NCI-H345 (cell line): ENCODE results near the gene SENP5.
A peak's percentile ranks its signal among the peaks of the same experiment; 100 is the strongest.

Experiments used
- DNase-seq: peaks from one replicate; lab custom pipeline; 2025; lab: John Stamatoyannopoulos, UW

Gene SENP5

DNA sequence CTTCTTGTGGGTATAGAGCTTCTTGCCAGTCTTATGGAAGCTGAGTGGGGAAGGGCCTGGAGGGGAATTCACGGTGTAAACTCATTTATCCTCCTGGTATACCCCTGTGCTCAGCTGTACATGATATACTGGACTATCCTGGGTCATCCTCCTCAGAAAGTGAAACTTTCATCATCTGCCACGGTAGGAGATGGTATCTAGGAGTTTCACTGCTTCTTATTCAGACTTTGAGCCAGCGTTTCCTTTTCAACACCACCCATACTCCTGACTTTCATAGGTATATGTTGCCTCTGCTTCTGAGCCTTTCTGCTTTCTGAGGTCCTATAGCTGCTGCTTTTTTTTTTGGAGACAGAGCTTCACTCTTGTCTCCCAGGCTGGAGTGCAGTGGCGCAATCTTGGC, 15.6 kb downstream of the SENP5 start:
- DNase-seq = no peak

DNA sequence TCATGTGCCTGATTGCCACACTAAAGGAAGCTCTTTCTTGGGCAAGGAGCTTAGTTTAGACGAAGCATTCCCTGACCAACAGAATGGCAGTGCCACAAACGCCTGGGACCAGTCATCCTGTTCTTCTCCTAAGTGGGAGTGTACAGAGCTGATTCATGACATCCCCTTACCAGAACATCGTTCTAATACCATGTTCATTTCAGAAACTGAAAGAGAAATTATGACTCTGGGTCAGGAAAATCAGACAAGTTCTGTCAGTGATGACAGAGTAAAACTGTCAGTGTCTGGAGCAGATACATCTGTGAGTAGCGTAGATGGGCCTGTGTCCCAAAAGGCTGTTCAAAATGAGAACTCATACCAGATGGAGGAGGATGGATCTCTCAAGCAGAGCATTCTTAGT, 18.4 kb downstream of the SENP5 start:
- no peak for DNase-seq

DNA sequence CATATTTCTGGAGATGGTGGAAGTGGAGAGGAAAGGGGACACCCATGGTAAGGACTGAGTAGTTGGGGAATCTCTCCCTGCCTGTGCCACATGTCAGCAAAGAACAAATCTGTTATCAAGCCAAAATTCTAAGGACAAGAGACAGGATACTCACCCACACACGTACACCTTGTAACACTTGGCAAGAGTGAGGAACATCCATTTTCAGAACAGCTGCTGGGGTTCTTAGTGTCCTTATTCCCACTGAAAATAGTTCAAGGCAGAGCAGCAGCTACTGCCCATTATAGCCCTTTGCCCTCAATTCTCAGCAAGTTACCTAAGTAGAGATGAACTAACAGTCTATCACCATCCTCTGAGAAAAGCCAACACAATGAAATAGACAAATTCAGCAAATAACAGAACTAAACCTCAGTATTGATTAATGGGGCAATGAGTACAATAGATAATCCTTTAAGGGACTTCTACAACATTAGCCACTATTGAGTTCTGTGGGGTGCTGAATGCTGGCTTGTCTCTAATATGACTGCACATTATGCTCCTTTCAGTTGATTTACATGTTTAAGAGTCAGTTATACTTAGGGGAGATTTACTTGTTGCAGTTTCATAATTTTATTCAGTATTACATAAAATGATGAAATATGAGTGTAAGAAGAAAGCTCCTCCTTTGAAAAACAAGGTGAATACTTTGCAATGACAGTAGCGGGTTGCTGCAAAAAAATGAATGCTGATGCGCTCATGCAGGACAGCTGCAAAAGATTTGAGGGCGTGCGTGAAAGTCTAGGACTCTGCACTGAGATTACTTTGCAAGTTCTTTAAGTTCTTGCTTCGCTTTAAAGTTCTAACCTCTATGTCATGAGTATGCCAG, 22.4 kb downstream of the SENP5 start:
- DNase-seq = no peak

DNA sequence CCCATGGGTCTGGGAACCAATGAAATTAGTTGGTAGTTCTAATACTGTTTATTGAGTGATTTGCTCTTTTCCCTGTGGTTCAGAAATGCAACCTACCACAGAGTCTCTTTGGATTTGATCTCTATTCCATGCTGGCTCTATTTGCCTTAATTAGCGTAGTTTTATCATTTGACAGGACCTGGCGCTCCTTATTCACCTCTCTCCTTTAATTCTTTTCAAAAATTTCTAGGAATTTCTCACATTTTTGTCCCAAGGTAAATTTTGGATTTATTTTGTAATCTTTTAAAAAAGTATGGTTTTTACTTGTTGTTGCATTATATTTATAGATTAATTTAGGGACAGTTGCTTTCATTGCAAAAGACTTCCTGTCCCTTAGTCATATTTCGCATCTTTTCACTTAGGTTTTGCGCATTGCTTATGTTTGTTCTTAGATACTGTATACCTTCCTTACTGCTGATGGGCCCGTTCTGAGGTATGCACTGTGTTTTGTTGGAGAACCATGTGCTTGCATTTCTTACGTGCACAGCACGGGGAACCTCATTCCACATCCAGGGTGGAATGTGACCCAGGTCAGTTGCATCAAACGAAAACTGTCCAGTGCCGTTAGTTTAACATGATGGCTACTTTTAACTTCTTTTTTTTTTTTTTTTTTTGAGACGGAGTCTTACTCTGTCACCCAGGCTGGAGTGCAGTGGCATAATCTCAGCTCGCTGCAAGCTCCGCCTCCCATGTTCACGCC, 27.0 kb downstream of the SENP5 start:
- DNase-seq = no peak

DNA sequence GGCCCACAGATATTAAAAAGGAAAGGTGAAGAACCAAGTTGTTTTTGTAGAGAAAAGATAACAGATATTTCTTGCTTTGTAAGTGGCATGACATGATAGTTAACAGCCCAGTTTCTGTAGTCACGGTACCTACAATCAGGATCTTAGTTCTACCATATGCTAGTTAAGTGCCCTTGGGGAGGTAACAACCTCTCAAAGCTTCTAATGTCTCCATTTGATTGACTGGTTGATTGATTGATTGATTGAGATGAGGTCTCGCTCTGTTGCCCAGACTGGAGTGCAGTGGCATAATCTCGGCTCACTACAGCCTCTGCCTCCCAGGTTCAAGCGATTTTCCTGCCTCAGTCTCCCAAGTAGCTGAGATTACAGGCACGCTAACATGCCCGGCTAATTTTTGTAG, 28.5 kb downstream of the SENP5 start:
- no peak for DNase-seq

DNA sequence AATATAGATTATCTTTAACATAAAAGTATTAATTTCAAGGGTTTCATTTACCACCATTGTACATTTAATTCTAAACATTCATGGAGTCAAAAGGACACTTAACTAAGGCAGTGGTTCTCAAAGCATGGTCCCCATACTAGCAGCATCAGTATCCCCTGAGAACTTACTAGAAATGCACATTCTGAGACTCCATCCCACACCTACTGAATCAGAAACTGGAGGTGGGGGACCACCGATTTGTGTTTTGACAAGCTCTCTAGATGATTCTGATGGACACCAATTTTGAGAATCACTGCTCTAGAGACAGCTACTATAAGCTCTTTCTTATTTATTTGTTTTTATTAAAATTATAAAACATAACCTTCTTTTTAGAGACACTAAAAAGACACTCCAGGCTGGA, 34.0 kb downstream of the SENP5 start:
- no peak for DNase-seq

DNA sequence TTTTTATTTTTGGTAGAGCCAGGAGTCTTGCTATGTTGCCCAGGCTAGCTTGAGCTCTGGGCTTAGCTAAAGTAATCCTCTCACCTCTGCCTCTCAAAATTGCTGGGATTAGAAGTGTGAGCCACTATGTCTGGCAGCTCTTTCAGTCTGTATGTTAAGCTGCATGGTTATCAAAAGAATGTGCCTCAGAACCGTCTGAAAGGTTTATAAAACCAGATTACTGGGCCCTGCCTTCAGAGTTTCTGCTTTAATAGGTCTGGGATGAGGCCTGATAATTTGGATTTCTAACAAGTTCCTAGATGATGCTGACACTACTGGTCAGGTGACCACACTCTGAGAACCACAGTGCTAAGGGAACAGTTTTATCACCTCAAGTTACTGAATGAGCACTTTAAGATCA, 34.6 kb downstream of the SENP5 start:
- no peak for DNase-seq

DNA sequence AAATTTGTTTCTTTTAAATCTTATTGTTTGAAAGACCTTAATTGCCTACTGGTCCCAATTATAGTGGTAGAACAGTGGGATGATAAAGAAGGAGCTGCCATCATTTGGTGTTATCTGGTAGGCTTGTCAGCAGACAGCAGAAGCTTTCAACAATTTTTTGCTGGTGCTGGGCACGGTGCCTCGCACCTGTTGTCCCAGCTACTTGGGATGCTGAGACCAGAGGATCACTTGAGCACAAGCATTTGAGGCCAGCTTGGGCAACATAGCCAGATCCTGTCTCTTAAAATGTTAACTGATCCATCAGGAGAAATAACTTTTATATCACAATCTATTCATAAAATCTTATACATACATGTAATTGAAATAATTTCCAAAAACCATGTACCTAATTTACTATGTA, 36.0 kb downstream of the SENP5 start:
- no peak for DNase-seq

DNA sequence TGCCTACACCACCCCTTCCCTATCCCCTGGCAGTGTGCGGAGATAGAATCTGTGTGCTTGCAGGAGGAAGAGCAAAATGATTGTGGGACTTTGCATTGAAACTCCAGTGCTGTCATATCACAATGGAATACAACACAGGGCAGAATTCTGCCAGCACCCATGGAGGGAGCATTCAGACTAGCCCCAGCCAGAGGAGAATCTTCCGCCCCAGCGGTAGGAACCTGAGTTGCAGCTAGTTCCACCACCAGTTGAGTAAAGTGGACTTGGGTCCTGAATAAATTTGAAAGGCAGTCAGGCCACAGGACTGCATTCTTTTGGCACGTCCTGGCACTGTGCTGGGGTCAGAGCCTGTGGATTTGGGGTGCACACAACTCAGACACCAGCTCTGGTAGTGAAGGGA, 47.1 kb downstream of the SENP5 start:
- no peak for DNase-seq

DNA sequence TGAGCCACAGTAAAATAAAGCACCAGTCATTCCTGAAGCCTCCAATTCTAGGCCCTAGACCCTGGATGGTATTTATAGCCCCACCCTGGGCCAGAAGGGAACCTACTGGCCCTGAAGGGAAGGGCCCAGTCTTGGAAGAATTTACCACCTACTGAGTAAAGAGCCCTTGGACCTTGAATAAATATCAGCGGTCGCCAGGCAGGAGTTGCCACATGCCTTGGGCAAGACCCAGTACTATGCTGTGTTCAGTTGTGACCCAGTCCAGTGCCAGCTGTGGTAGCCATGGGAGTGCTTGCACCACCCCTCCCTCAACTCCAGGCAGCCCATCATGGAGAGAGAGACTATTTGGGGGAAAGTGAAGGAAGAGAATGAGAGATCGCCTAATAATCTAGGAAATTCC, 47.7 kb downstream of the SENP5 start:
- no peak for DNase-seq

DNA sequence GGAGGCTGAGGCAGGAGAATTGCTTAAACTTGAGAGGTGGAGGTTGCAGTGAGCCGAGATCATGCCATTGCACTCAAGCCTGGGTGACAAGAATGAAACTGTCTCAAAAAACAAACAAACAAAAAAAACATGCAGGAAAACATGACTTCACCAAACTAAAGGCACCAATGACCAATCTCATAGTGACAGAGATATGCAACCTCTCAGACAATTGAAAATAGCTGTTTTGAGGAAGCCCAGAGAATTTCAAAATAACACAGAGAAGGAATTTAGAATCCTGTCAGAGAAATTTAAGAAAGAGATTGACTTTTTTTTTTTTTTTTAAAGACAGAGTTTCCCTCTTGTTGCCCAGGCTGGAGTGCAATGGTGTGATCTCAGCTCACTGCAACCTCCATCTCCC, 48.5 kb downstream of the SENP5 start:
- DNase-seq = no peak

DNA sequence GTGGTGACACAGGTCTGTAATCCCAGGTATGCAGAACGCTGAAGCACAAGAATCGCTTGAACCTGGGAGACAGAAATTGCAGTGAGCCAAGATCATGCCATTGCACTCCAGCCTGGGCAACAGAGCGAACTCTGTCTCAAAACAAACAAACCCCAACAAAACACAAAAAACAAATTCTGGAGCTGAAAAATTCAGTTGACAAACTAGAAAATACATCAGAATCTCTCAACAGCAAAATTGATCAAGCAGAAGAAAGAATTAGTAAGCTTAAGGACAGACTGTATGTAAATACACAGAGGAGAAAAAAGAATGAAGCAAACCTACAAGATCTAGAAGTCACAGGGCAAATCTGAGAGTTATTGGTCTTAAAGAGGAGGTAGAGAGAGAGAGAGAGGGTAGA, 49.3 kb downstream of the SENP5 start:
- DNase-seq = no peak

DNA sequence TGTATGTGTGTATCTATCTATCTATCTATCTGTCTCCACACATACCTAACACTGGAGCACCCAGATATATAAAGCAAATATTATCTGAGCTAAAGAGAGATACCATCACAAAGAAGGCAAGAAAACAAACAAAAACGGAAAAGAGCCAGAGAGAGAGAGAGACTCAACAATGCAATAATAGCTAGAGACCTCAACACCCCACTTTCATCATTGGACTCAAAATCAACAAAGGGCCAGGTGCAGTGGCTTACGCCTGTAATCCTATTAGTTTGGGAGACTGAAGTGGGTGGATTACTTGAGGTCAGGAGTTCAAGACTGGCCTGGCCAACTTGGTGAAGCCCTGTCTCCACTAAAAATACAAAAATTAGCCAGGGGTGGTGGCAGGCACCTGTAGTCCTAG, 51.2 kb downstream of the SENP5 start:
- no peak for DNase-seq

DNA sequence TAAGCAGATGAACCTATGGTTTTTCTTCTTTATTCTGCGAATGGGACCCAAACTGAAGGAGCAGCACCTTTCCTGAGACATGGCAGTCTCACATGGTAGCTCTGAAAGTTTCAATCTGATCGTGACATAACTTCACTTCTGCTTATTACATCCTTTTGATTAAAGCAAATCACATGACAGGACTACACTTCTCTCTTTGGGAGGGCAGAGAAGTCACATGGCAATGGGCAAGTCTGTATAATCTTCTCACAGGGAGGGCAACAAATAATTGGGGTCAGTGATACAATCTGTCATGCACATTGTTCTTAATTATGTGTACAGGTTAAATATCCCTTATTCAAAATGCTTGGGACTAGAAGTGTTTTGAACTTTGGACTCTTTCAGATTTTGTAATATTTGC, 53.0 kb downstream of the SENP5 start:
- DNase-seq = no peak

DNA sequence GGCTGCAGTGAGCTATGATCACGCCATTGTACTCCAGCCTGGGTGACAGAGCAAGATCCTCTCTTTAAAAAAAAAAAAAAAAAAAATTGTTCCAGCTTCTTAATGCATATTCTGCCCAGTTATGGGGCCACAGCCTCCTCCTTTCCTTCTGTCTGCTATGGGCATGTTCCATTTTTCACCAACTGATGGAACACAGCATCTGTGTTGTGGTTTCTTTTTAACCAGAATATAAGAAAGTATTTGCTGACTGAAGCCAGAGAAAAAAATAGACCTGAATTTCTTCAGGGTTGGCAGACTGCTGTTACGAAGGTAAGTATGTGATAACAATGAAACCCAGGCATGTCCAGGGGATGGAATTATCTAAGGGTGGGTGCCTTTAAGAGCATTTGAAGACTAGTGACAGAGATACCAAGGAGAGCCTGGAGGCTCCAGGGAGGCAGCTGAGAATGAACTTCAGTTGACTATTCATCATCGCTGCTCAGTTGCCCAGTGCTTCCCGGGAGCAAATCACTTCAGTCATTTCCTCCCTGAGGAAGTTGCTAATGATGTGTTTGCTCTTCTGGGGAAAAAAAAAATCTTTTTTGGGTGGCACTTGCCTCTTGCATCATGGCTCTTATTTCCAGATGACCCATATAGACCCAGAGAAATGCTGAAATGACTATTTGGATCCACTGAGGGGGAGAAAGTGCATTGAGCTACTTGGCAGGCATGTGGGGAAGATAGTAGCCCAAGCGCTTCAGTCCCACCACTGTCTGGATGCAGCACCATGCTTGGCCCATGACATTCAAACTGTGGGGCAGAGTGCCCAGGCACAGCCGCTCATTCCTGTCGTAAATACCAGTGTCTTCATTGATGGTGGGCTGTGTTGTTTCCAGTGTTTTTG, 60.1 kb downstream of the SENP5 start:
- DNase-seq = no peak

DNA sequence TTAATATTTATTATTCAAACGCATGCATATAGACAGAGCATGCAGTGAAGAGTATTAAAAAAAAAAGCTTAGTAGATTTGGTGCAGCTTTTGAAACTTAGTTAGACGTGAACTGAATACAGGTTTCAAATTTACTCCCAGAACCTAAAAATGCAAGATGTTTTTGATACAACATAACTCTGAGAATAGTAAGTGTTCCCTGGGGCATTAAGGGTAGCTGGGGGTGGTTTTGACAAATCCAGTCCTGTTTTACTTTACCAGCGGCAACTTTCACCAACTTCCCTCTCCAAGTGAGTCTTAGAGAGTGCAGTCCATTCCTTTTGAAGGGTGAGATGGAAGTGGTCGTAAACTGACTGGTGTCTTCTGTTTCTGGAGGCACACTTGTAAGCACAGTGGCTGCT, 63.4 kb downstream of the SENP5 start:
- DNase-seq = no peak

DNA sequence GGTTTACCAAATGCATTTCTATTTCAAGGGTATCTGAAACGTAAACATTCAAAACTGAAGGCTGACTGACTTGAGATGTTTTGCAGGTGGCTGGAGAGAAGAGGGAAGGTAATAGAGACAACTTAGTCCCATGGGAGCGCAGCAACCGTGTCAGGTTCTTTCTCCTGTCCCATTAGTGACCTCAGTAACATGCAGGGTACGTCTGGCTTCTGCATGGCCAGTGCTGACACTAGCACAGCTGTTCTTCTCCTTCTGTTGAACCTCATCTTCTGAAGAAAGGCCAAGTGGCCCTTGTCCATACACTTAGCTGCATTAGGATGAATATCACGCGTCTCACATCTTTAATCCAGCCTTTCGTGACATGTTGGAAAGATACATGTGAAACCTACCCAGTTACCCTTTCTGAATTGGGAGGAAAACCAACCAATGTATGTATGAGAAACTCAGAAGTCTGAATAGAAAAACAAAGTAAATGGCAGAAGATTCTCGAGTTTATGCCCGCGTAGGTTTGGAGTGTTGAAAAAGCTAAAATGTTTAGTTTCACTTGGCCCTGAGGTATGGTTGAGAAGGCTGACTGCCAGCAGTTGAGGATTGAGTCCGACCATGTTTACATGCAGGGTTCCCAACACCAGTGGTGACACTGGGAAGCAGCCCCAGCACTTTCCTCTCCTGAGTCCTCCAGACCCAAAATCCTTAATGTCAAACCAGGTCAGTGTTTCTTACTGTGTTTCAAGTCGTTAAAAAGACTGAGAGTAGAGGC, 64.3 kb downstream of the SENP5 start:
- no peak for DNase-seq

DNA sequence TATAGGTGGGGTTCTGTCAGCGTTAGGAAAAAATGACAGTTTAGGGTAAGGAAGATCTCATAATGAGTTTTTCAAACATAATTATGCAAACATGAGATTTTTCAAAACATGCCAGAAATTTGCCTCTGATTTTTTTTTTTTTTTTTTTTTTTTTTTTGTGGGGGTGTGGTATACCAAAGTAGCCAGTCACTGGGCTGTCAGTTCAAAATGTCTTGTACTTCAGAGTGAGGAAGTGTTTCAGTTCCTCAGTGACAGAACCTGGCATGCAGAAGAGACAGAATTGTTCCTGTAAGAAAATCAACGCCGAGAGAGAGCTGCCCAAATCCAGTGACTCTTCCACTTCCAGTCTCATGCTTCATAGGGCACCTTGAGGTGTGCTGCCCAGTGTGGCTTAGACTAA, 64.9 kb downstream of the SENP5 start:
- no peak for DNase-seq

DNA sequence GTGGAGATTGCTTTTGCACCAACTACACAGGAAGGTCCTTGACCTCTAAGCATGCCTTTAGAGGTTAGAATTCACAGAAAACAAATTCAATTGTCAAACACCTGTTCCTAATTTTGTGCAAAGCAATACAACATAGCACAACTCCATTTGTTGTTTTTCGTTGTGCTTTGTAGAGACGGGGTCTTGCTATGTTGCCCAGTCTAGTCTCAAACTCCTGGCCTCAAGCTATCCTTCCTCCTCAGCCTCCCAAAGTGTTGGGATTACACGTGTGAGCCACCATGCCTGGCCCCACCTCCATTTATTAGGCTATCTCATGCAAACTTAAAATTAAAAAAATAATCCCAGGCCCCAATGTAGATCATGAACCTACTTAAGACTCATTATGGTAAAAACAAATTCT, 68.6 kb downstream of the SENP5 start:
- no peak for DNase-seq

DNA sequence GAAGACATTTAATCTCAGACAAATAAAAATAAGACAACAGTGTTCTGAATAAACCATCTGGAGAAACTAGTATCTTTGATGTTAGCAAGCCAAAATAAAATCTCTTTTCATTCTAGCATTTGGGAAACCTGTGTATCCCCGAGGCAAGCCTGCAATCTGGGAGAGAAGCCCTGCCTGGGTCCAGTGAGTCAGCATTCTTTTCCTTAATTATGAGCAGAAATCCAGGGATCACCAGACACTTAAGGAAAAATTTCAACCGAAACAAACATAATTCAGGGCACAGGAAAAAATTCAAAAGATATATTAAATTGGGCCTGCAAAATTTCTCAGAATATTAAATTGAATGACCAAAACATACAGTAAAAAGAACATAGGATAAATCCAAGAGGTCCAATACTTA, 70.4 kb downstream of the SENP5 start:
- DNase-seq = no peak

DNA sequence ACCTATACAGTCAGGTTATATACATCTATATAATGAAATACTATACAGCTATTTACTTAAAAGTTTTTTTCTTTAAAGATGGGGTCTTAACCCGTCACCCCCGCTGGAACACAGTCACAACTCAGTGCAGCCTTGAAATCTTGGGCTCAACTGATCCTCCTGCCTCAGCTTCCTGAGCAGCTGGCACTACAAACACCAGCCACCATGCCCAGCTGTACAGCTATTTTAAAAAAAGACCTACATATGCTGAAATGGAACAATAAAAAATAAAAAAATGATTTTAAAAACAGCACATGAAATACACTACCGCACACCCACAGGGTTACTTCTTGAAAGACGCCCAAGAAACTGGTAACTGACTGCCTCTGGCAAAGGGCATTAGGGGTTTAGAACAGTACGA, 70.9 kb downstream of the SENP5 start:
- no peak for DNase-seq

DNA sequence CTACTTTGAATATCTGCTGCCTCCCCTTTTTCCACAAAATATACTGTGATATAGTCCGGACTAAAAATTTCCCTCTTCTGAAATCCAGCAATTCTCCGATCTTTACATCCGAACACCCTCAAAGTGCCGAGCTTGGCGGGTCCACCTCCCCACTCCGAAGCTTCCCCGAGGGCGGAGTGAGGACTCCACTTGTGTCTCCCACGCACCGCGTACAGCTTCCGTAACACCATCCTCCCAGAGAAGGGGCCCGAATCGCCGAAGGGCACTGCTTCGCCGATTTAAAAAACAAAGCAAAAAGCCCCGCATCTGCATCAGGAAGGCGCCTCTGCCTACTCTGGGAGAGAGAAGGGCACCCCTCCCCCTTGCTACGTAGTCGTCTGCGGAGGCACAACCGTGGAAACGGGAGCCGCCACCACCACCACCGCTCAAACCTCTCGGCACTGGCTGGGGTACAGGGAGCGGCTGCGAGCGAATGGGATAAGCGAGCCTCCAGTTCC, 74.1 kb downstream of the SENP5 start:
- peak; percentile 51 for DNase-seq
